ENCODE data around the gene MYOM1.

GRCh38 chr18:3224223-3224622 is 4.5 kb upstream of the MYOM1 start:
- no peak for TF ChIP-seq CTCF (IDR thresholded peaks at IDR 0.05)
- no peak for TF ChIP-seq POLR2A (IDR thresholded peaks at IDR 0.05; ENCODE audit: low read depth)
- TF ChIP-seq POLR2AphosphoS5 (IDR thresholded peaks at IDR 0.05) = no peak

Measured in esophagus muscularis mucosa (tissue), 3 donors.